ENCODE data around the gene B3GNT7.

DNA sequence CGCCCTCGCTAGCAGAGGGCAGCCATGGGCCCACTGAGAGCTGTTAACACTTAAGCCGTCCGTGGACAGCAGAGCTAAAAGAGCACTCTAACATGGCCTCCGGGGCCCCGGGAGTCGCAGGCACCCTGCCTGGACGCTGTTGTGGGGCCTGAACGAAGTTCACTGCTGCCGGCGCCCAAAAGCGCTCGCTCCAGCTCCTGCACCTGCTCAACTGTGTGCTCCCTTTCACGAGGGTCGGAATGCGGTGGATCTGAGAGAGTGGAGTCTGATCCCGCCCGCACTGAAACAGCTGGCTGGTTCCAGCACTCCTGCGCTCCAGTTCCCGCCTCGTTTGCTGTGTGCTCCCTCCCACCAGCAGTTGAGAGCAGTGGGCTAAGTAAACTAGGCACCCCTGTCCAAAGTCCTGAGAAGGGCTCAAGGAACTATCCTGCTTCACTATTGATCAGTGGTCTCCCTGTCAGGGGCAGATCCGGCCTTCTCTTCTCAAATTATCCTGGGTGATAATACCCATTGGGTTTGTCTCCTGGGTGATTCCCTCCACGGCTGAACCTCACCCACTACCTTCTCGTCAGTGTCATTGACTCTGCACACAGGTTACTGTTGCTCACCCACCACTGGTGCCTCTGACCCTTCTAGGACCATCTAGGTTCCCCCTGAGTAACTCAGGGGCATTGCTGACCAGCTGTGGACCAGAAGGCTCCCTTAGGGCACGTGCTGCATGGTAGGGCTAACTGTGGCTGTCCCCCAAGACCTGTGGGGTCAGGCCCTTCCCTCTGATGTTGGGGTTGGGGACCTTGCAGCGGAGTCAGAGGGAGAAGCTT, 23.5 kb downstream of the B3GNT7 start:
- TF ChIP-seq EZH2 (IDR thresholded peaks at IDR 0.05; ENCODE audit: insufficient read depth, poor library complexity, severe bottlenecking) = no peak
- no peak for TF ChIP-seq EZH2phosphoT487 (IDR thresholded peaks at IDR 0.05; ENCODE audit: insufficient read depth, low read depth)

All from GM23248 (cell line).